Stimulated activated CD8-positive, alpha-beta memory T cell treated with anti-CD3 and anti-CD28 coated beads, Interleukin-4, amount 100 ng/mL, for 1 hour (primary cell): ENCODE measurements around the gene SLCO2A1.

Experiments
- DNase-seq, 2 donors: peaks; one replicate each; pipeline ENCODE4 v3.0.0-alpha.2; 2020; ENCODE audit warnings: low read depth in 2 of 2, low spot score in 1 of 2

The SLCO2A1 gene

DNA sequence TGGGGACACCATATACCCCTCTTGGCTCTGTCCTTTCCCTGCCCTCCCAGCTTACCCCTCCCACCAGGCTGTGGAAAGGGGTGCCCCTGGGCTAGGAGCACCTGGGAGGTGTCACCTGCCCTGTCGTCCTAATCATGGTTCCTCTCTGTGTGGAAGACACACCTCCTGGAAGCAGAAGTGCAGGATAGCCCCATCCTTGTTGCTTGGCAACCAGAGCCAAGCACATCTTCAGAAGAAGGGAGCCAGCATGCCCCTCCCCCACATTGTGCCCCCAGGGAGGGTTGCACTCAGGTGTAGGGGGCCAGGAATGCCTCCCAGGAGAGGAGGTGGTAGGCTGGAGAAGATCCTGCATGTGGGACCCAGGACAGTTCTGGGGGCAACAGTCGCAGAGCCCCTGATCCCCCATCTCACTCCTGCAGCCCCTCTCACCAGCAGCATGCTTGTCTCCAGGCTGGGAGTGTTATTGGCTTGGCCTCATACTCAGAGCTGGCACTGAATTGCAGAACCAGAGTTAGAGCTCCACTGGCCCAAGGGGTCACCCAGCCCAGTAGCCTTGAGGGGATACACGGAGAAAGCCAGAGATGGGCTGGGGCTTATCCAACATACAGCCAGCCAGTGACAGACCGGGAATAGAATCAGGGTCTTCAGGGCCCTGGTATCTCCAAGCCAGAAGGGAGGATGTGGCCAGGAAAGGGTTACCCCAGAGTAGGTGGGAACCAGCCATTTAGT is 142.5 kb downstream of the SLCO2A1 start:
- DNase-seq, result no peak

DNA sequence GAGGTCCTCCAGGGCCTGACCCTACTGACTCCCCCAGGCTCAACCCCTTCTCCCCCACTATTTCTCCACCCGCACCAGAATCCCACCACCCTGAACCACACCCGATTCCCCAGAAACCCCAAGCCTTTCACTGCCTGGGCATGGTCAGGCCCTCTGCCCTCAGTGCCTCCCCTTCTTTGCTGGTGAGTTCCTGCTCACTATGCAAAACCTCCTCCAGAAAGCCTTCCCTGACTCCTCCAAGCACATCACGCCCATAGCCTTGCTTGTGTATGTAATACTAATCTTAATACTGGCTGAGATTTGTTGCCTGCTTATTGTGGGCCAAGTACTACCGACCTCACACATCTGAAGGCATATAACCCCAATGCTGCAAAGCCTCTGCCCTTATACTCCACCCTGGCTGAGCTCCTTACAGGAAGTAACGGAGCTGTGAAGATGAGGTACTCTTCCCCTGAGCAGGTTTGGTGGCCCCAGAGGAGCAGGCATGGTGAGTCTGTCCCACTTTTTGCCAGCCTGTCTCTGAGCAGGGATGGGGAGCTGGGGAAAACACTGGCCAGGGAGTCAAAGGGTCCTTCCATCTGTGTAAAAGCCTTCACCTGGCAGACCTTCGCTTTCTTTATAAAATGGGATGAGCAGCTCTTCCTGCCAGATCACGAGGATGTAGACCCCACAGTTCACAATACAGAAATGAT is 143.5 kb downstream of the SLCO2A1 start:
- no peak for DNase-seq

DNA sequence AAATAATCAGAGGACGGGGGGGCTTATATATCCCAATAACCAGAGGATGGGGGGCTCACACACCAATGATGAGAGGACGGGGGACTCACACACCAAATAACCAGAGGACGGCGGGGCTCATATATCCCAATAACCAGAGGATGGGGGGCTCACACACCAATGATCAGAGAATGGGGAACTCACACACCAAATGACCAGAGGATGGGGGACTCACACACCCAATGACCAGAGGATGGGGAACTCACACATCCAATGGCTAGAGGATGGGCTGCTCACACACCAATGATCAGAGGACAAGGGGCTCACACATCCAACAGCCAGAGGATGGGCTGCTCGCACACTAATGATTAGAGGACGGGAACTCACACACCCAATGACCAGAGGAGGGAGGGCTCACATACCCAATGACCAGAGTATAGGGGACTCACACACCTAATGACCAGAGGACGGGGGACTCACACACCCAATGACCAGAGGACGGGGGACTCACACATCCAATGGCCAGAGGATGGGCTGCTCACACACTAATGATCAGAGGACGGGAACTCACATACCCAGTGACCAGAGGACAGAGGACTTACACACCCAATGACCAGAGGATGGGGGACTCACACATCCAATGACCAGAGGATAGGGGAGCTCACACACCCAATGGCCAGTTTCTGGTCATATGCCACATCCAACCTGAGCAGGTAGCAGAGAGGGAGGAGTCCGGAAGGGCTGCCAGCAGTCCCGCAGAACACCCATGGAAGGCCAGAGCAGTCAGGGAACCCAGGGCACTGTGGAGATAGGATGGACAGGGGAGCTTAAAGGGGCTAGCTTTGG is 144.6 kb downstream of the SLCO2A1 start:
- no peak for DNase-seq

- no peak for DNase-seq
Observed at GRCh38 chr3:133884054-133884886, 145.5 kb downstream of the SLCO2A1 start.

GRCh38 chr3:133883641-133884040 is 146.1 kb downstream of the SLCO2A1 start:
- DNase-seq, result no peak

- DNase-seq, result no peak
Observed at GRCh38 chr3:133882986-133883586, 146.6 kb downstream of the SLCO2A1 start.

DNA sequence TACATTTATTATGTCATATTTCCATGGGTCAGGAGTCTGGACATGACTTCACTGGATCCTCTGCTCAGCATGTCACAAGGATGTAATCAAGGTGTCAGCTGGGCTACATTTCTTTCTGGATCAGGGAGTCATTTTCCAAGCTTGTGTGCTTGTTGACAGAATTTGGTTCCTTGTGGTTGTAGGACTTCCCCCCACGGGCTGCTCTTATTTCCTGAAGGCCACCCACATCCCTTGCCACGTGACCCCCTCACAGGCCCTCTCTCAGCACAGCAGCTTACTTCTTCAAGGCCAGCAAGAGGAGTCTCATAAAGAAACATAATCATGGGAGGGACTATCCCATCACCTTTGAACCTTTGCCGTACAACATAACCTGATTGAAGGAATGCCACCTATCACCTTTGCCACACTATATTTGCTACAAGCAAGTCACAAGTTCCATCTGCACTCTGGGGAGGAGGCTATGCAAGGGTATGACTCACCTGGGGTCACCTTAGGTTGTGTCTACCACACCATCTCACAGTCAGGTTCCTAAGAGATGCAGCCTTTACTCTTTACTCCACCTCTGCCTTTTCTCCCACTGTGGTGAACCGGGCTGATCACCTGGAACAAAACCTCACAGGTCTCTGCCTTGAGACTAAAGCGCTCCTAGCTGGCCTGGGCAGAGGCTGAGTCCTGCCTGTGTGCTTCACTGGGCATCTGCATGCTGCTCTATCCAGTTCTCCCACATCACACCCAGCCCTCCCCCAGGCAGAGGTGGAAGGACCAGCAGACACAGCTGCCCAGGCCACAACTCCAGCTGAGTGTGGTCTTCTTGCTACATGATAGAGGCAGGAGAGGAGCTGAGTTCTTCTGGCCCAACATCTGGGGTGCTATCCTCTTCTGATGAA is 147.5 kb downstream of the SLCO2A1 start:
- DNase-seq, result no peak

GRCh38 chr3:133881492-133881891 is 148.2 kb downstream of the SLCO2A1 start:
- no peak for DNase-seq

- no peak for DNase-seq
Observed at GRCh38 chr3:133880886-133881455, 148.8 kb downstream of the SLCO2A1 start.

- DNase-seq, result no peak
Observed at GRCh38 chr3:133880287-133880686, 149.4 kb downstream of the SLCO2A1 start.

- DNase-seq, result no peak
Observed at GRCh38 chr3:133878518-133878917, 151.2 kb downstream of the SLCO2A1 start.
